Stimulated activated naive B cell treated with anti-CD40 and anti-IgM and Interleukin-4, amounts not matched to agents 10 μg/mL and 1 μg/mL and 100 μg/mL, for 72 hours (primary cell): ENCODE measurements around the gene PER3.
"Not testable (repeated sequence)": the region's sequence is repeated elsewhere in the genome, so short reads cannot be mapped to it uniquely, and the experiment has no call there.

Experiments used
- ATAC-seq, 2 donors: fragments of 150-1000 bp; cut with Tn5 transposase; replicated peaks; 2 replicates each; pipeline ENCODE4 v1.10.0; 2021; ENCODE audit warnings: moderate library complexity in 1 of 2
- DNase-seq: peaks from one replicate; pipeline ENCODE4 v3.0.0; 2021
- H3K27ac Mint-ChIP-seq: one replicate; pipeline ENCODE4 v1.8.0; 2022; ENCODE audit warnings: mild to moderate bottlenecking, mixed read lengths
- H3K27me3 Mint-ChIP-seq, 2 donors: one replicate each; pipeline ENCODE4 v1.8.0; 2022; ENCODE audit warnings: mixed read lengths in 2 of 2
- H3K36me3 Mint-ChIP-seq, 2 donors: one replicate each; pipeline ENCODE4 v1.8.0; 2022; ENCODE audit warnings: mixed read lengths in 2 of 2, mild to moderate bottlenecking in 1 of 2
- H3K4me1 Mint-ChIP-seq, 2 donors: one replicate each; pipeline ENCODE4 v1.8.0; 2022; ENCODE audit warnings: mixed read lengths in 2 of 2, mild to moderate bottlenecking in 1 of 2
- H3K4me3 Mint-ChIP-seq, 2 donors: one replicate each; pipeline ENCODE4 v1.8.0; 2022; ENCODE audit warnings: mild to moderate bottlenecking in 2 of 2, mixed read lengths in 2 of 2, moderate library complexity in 1 of 2
- H3K9me3 Mint-ChIP-seq, 2 donors: one replicate each; pipeline ENCODE4 v1.8.0; 2022; ENCODE audit warnings: mixed read lengths in 2 of 2, mild to moderate bottlenecking in 1 of 2

Gene PER3

GRCh38 chr1:7785108-7785507 lies 1.0 kb downstream of the PER3 start:
- peak overlapping the region in 1 of 2 donors; percentile 5 for H3K4me3 Mint-ChIP-seq
- peaks cover 0 to 8% of the 10 kb centered on the region in 2 donors for H3K27me3 Mint-ChIP-seq
- peaks cover 15 to 26% of the 10 kb centered on the region in 2 donors for H3K4me1 Mint-ChIP-seq
- ATAC-seq (no peak), DNase-seq (no peak)
- H3K27ac Mint-ChIP-seq, result no peak overlapping the region
- peaks cover 6 to 8% of the 10 kb centered on the region in 2 donors for H3K9me3 Mint-ChIP-seq
- H3K36me3 Mint-ChIP-seq, result peaks cover 13 to 25% of the 10 kb centered on the region in 2 donors

- Mint-ChIP-seq H3K27me3 (peaks cover 0 to 8% of the 10 kb centered on the region in 2 donors), H3K4me3 (no peak overlapping the region), H3K36me3 (peaks cover 19 to 29% of the 10 kb centered on the region in 2 donors), H3K4me1 (peaks cover 10 to 19% of the 10 kb centered on the region in 2 donors), H3K27ac (no peak overlapping the region), H3K9me3 (peaks cover 12 to 15% of the 10 kb centered on the region in 2 donors)
- ATAC-seq (no peak), DNase-seq (no peak)
Observed at GRCh38 chr1:7786795-7787194, 2.7 kb downstream of the PER3 start.

GRCh38 chr1:7789828-7790227 lies 5.7 kb downstream of the PER3 start:
- H3K9me3 Mint-ChIP-seq, result peaks cover 15 to 17% of the 10 kb centered on the region in 2 donors
- peaks cover 3 to 6% of the 10 kb centered on the region in 2 donors for H3K4me1 Mint-ChIP-seq
- H3K27me3 Mint-ChIP-seq, result peaks cover 0 to 8% of the 10 kb centered on the region in 2 donors
- no peak for DNase-seq
- H3K36me3 Mint-ChIP-seq, result peaks cover 16 to 26% of the 10 kb centered on the region in 2 donors
- H3K4me3 Mint-ChIP-seq, result no peak overlapping the region
- no peak for ATAC-seq
- H3K27ac Mint-ChIP-seq, result no peak overlapping the region

- H3K4me1 Mint-ChIP-seq, result peaks cover 3 to 10% of the 10 kb centered on the region in 2 donors
- not testable (repeated sequence) for H3K27ac Mint-ChIP-seq, ATAC-seq, DNase-seq, H3K4me3 Mint-ChIP-seq
- H3K9me3 Mint-ChIP-seq, result peaks cover 15 to 17% of the 10 kb centered on the region in 2 donors
- peaks cover 16 to 33% of the 10 kb centered on the region in 2 donors for H3K36me3 Mint-ChIP-seq
- H3K27me3 Mint-ChIP-seq, result peaks cover 6 to 19% of the 10 kb centered on the region in 2 donors
Observed at GRCh38 chr1:7791027-7791426, 6.9 kb downstream of the PER3 start.

GRCh38 chr1:7795406-7795805 lies 11.3 kb downstream of the PER3 start:
- Mint-ChIP-seq H3K27me3 (peaks cover 9 to 17% of the 10 kb centered on the region in 2 donors), H3K4me3 (no peak overlapping the region), H3K9me3 (peaks cover 8% of the 10 kb centered on the region in 2 donors), H3K4me1 (peaks cover 0 to 4% of the 10 kb centered on the region in 2 donors), H3K27ac (peak overlapping the region; percentile 16), H3K36me3 (peaks cover 8 to 18% of the 10 kb centered on the region in 2 donors)
- no peak for ATAC-seq
- DNase-seq, result no peak

GRCh38 chr1:7805460-7805859 lies 21.4 kb downstream of the PER3 start:
- Mint-ChIP-seq H3K9me3 (no peaks in the 10 kb centered on the region), H3K27me3 (no peaks in the 10 kb centered on the region), H3K4me3 (no peak overlapping the region), H3K36me3 (peaks cover 2 to 7% of the 10 kb centered on the region in 2 donors), H3K4me1 (no peaks in the 10 kb centered on the region), H3K27ac (no peak overlapping the region)
- ATAC-seq, result no peak
- DNase-seq, result no peak

- H3K27ac Mint-ChIP-seq, result no peak overlapping the region
- peaks cover 4 to 6% of the 10 kb centered on the region in 2 donors for H3K9me3 Mint-ChIP-seq
- no peak overlapping the region for H3K4me3 Mint-ChIP-seq
- H3K36me3 Mint-ChIP-seq, result peaks cover 7 to 13% of the 10 kb centered on the region in 2 donors
- ATAC-seq (peak in 1 of 2 donors; percentile 62), DNase-seq (no peak)
- H3K27me3 Mint-ChIP-seq, result no peaks in the 10 kb centered on the region
- no peaks in the 10 kb centered on the region for H3K4me1 Mint-ChIP-seq
Observed at GRCh38 chr1:7808253-7808844, 24.3 kb downstream of the PER3 start.

- Mint-ChIP-seq H3K9me3 (peaks cover 14 to 15% of the 10 kb centered on the region in 2 donors), H3K27ac (no peak overlapping the region), H3K27me3 (peaks cover 0 to 6% of the 10 kb centered on the region in 2 donors), H3K4me3 (no peak overlapping the region), H3K36me3 (peaks cover 17 to 22% of the 10 kb centered on the region in 2 donors), H3K4me1 (no peaks in the 10 kb centered on the region)
- ATAC-seq (no peak), DNase-seq (no peak)
Observed at GRCh38 chr1:7809742-7810141, 25.7 kb downstream of the PER3 start.

GRCh38 chr1:7810395-7810794 lies 26.3 kb downstream of the PER3 start:
- no peaks in the 10 kb centered on the region for H3K4me1 Mint-ChIP-seq
- H3K27me3 Mint-ChIP-seq, result peaks cover 0 to 6% of the 10 kb centered on the region in 2 donors
- H3K9me3 Mint-ChIP-seq, result peaks cover 14 to 19% of the 10 kb centered on the region in 2 donors
- H3K27ac Mint-ChIP-seq, result no peak overlapping the region
- H3K4me3 Mint-ChIP-seq, result no peak overlapping the region
- ATAC-seq (no peak), DNase-seq (no peak)
- peaks cover 17 to 18% of the 10 kb centered on the region in 2 donors for H3K36me3 Mint-ChIP-seq

- ATAC-seq (no peak), DNase-seq (no peak)
- no peak overlapping the region for H3K4me3 Mint-ChIP-seq
- peaks cover 14 to 19% of the 10 kb centered on the region in 2 donors for H3K9me3 Mint-ChIP-seq
- H3K27ac Mint-ChIP-seq, result no peak overlapping the region
- H3K27me3 Mint-ChIP-seq, result peaks cover 0 to 6% of the 10 kb centered on the region in 2 donors
- no peaks in the 10 kb centered on the region for H3K4me1 Mint-ChIP-seq
- peaks cover 17 to 18% of the 10 kb centered on the region in 2 donors for H3K36me3 Mint-ChIP-seq
Observed at GRCh38 chr1:7811476-7811875, 27.4 kb downstream of the PER3 start.

GRCh38 chr1:7813677-7814373 lies 29.7 kb downstream of the PER3 start:
- no peak for ATAC-seq
- no peak overlapping the region for H3K4me3 Mint-ChIP-seq
- H3K27me3 Mint-ChIP-seq, result peaks cover 0 to 6% of the 10 kb centered on the region in 2 donors
- no peak for DNase-seq
- H3K4me1 Mint-ChIP-seq, result no peaks in the 10 kb centered on the region
- no peak overlapping the region for H3K27ac Mint-ChIP-seq
- peaks cover 14 to 19% of the 10 kb centered on the region in 2 donors for H3K9me3 Mint-ChIP-seq
- peaks cover 15 to 18% of the 10 kb centered on the region in 2 donors for H3K36me3 Mint-ChIP-seq

GRCh38 chr1:7821282-7821681 lies 37.2 kb downstream of the PER3 start:
- Mint-ChIP-seq H3K36me3 (no peaks in the 10 kb centered on the region), H3K4me1 (no peaks in the 10 kb centered on the region), H3K27ac (no peak overlapping the region), H3K9me3 (no peaks in the 10 kb centered on the region), H3K4me3 (no peak overlapping the region), H3K27me3 (no peaks in the 10 kb centered on the region)
- ATAC-seq (no peak), DNase-seq (no peak)

- no peaks in the 10 kb centered on the region for H3K9me3 Mint-ChIP-seq
- ATAC-seq, result no peak
Observed at GRCh38 chr1:7824701-7825100, 40.6 kb downstream of the PER3 start.

GRCh38 chr1:7826363-7826762 lies 42.3 kb downstream of the PER3 start:
- DNase-seq (no peak), ATAC-seq (no peak)
- H3K27me3 Mint-ChIP-seq, result no peaks in the 10 kb centered on the region
- H3K36me3 Mint-ChIP-seq, result peaks cover 9 to 14% of the 10 kb centered on the region in 2 donors
- no peaks in the 10 kb centered on the region for H3K9me3 Mint-ChIP-seq
- no peak overlapping the region for H3K27ac Mint-ChIP-seq
- H3K4me1 Mint-ChIP-seq, result peaks cover 10 to 24% of the 10 kb centered on the region in 2 donors
- H3K4me3 Mint-ChIP-seq, result peak overlapping the region in 1 of 2 donors; percentile 87

More at GRCh38 chr1:7824701-7825100, 40.6 kb downstream of the PER3 start:
- peaks cover 1 to 7% of the 10 kb centered on the region in 2 donors for H3K4me1 Mint-ChIP-seq
- H3K36me3 Mint-ChIP-seq, result peaks cover 5 to 7% of the 10 kb centered on the region in 2 donors
- H3K27ac Mint-ChIP-seq, result no peak overlapping the region
- no peaks in the 10 kb centered on the region for H3K27me3 Mint-ChIP-seq
- DNase-seq, result no peak
- H3K4me3 Mint-ChIP-seq, result no peak overlapping the region
